ENCODE data around the gene RTL1. TPM values are rescaled to one million over a fixed set of nuclear protein-coding genes. Genes with fewer than 3 reads are reported as not detected.

The RTL1 gene
- total RNA-seq, 6 experiments from 2014 or later = not detected

GRCh38 chr14:100901391-100902183 lies 1.9 kb downstream of the RTL1 start:
- no peak for DNase-seq
- TF ChIP-seq CTCF (IDR thresholded peaks at IDR 0.05) = no peak
- Mint-ChIP-seq H3K9me3 (no peaks in the 10 kb centered on the region), H3K36me3 (ENCODE audit: low read depth) (no peaks in the 10 kb centered on the region; the same call in 1 of the 2 replicates), H3K27ac (no peak overlapping the region), H3K4me3 (no peak overlapping the region), H3K4me1 (ENCODE audit: low read depth) (no peaks in the 10 kb centered on the region), H3K27me3 (ENCODE audit: insufficient read depth) (peaks cover 51% of the 10 kb centered on the region)

GRCh38 chr14:100900837-100901390 lies 2.6 kb downstream of the RTL1 start:
- H3K27ac Mint-ChIP-seq = peak overlapping the region; percentile 47; the same call in 1 of the 2 replicates
- H3K4me3 Mint-ChIP-seq = no peak overlapping the region
- DNase-seq = no peak
- H3K27me3 Mint-ChIP-seq (ENCODE audit: insufficient read depth) = peaks cover 51% of the 10 kb centered on the region
- TF ChIP-seq CTCF (IDR thresholded peaks at IDR 0.05) = no peak; the same call in 1 of the 2 replicates
- no peaks in the 10 kb centered on the region for H3K4me1 Mint-ChIP-seq (ENCODE audit: low read depth)
- no peaks in the 10 kb centered on the region for H3K9me3 Mint-ChIP-seq
- H3K36me3 Mint-ChIP-seq (ENCODE audit: low read depth) = no peaks in the 10 kb centered on the region

GRCh38 chr14:100899884-100900771 lies 3.4 kb downstream of the RTL1 start:
- no peak for TF ChIP-seq CTCF (IDR thresholded peaks at IDR 0.05)
- H3K27me3 Mint-ChIP-seq (ENCODE audit: insufficient read depth) = peaks cover 50% of the 10 kb centered on the region
- H3K27ac Mint-ChIP-seq = peak overlapping the region; percentile 47; the same call in 1 of the 2 replicates
- no peak overlapping the region for H3K4me3 Mint-ChIP-seq
- no peaks in the 10 kb centered on the region for H3K9me3 Mint-ChIP-seq
- no peak for DNase-seq
- peaks cover 3% of the 10 kb centered on the region; the same call in 1 of the 2 replicates for H3K36me3 Mint-ChIP-seq (ENCODE audit: low read depth)
- no peaks in the 10 kb centered on the region for H3K4me1 Mint-ChIP-seq (ENCODE audit: low read depth)

- peaks cover 48% of the 10 kb centered on the region for H3K27me3 Mint-ChIP-seq (ENCODE audit: insufficient read depth)
- H3K36me3 Mint-ChIP-seq (ENCODE audit: low read depth) = peaks cover 7% of the 10 kb centered on the region; the same call in 1 of the 2 replicates
- no peak overlapping the region for H3K4me3 Mint-ChIP-seq
- no peaks in the 10 kb centered on the region for H3K4me1 Mint-ChIP-seq (ENCODE audit: low read depth)
- no peak overlapping the region for H3K27ac Mint-ChIP-seq
- TF ChIP-seq CTCF (IDR thresholded peaks at IDR 0.05) = no peak
- no peak for DNase-seq
- no peaks in the 10 kb centered on the region for H3K9me3 Mint-ChIP-seq
Observed at GRCh38 chr14:100898935-100899883, 4.3 kb downstream of the RTL1 start.
